Forelimb muscle (tissue), 1 donor: Measurements from ENCODE around the gene FCGR3A. TPM values are rescaled to one million over a fixed set of nuclear protein-coding genes. Genes with fewer than 3 reads are reported as not detected.
"Not testable (repeated sequence)": the region's sequence is repeated elsewhere in the genome, so short reads cannot be mapped to it uniquely, and the experiment has no call there.

Experiments used
- DNase-seq: peaks from one replicate; pipeline ENCODE4 v3.0.0-alpha.2; 2013; ENCODE audit warnings: low read depth
- polyA plus RNA-seq: library from polyadenylated mRNA; unstranded; fragments of 120-200 nt; gene quantifications from one replicate; pipeline ENCODE4 v1.2.1, GENCODE V29; 2013; ENCODE audit not compliant: insufficient read length

The FCGR3A gene
- 0.81 TPM for polyA plus RNA-seq

DNA sequence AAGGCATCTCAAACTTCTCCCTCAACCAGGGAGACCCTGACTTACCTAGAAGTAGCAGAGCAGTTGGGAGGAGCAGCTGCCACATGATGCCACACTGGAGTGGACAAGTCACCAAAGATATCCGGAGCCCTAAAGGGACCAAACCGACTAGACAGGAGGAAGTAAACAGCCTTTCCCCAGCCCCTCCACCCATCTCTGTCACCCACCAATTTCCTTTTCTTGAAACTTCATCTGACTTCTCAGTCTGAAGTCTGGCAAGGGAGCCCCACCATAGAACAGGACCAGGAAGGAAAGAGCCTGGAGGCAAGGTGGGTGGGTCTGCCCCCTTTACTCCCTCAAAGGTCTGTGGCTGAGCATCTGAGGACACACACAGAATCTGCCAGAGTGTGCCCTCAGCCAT, at the start of gene FCGR3A:
FCGR3A (minus strand) TSS at position 167 of the 400 bp plus-strand sequence; CDS start at position 85, 82 bp downstream.
- DNase-seq = no peak

GRCh38 chr1:161597077-161597476, 47.5 kb upstream of the FCGR3A start:
- DNase-seq = not testable (repeated sequence)

DNA sequence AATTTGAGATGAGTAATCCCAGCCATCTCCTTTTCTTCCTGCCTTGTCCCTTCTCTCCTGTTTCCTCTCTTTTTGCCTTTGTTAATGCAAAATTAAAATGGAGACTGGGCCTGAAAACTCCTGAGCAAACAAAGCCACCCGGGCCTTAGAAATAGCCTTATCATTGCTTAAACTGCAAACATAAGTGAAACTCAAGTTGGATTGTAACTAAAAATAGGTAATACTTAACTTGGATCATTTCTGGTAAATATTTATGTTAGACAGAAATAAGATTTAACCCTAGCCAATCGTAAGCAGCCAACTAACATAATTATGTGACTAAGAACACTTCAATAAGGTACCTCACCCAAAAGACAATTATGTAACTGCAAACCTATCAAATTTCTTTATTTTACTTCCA, 46.0 kb upstream of the FCGR3A start:
- DNase-seq = not testable (repeated sequence)

DNA sequence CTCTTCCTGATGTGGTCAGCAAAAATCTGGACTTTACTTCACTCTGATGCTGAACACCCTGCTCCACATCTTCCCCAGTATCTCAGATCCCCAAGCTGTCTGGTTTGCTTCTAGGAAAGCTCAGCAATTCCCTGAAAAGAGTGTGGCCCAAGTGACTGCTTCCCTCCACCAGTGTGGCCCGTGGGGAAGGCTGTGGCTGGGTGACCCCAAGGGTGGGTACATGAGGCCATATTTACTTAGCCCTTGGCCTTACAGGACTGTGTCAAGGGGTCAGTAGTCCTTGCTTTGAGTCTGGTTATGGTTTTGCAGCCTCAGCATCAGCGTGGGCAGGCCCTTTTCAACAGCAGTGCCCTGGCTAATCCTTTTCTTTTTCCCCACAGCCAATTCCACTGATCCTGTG, 45.6 kb upstream of the FCGR3A start:
- DNase-seq = not testable (repeated sequence)

GRCh38 chr1:161594269-161594984, 44.8 kb upstream of the FCGR3A start:
- not testable (repeated sequence) for DNase-seq

- DNase-seq = not testable (repeated sequence)
Observed at GRCh38 chr1:161593092-161593755, 43.6 kb upstream of the FCGR3A start.

- not testable (repeated sequence) for DNase-seq
Observed at GRCh38 chr1:161592586-161592985, 43.0 kb upstream of the FCGR3A start.

GRCh38 chr1:161589920-161590319, 40.3 kb upstream of the FCGR3A start:
- not testable (repeated sequence) for DNase-seq

GRCh38 chr1:161589365-161589764, 39.7 kb upstream of the FCGR3A start:
- not testable (repeated sequence) for DNase-seq

DNA sequence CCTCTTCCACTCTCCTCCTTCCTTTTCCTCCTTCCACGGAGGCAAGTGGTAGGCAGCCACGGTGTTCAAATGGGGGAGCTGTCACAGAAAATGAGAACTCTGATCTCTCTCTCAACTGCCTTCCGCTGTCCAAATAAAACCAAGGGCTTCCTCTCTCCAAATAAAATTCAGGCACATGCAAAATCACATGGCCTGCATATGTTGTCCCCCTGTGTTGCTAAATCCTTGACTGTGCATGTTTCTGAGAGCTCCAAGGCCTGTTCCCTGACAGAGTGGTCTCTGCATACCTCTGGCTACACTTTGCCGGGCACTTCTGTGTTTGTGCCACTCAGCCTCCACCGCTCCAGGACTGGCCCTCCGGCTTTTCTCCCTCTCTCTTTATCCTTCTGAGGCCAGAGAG, 39.0 kb upstream of the FCGR3A start:
- DNase-seq = not testable (repeated sequence)

- DNase-seq = not testable (repeated sequence)
Observed at GRCh38 chr1:161582882-161583281, 33.3 kb upstream of the FCGR3A start.

- not testable (repeated sequence) for DNase-seq
Observed at GRCh38 chr1:161580879-161581537, 31.4 kb upstream of the FCGR3A start.

- not testable (repeated sequence) for DNase-seq
Observed at GRCh38 chr1:161579856-161580507, 30.4 kb upstream of the FCGR3A start.

- not testable (repeated sequence) for DNase-seq
Observed at GRCh38 chr1:161576676-161577075, 27.1 kb upstream of the FCGR3A start.

DNA sequence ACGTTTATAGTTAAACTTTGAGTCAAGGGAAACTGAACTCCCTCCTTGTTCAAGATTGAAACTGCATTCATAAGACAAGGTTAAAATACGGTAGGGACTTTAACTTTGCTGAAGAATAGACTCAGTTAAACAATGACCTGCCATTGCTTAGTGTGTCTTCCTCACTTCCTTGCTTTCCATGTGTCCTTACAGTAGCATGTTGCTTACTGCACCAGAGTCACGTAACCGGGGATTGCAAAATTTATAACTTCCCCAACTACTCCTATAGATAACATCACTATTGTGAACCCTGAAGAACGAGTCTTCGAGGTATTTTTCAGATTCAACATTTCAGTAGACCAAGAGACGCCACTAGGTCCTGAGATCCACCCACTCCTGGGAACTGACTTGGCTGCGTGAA, 22.1 kb upstream of the FCGR3A start:
- not testable (repeated sequence) for DNase-seq

DNA sequence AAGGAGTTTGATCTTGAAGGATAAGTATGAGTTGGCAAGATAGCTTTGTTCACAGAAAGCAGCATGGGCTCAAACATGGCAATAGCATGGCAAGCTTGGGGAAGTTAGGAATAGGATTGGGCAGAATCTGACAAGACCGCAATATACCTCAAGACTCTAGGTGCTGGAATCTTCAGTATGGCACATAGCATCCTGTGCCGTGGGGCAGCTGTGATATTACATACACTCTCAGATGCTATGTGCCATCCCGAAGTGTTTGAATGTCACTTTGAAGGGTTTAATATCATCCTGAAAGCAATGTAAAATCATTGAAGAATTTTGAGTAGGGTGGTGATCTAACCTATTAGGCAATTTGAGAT, 17.0 kb upstream of the FCGR3A start:
- not testable (repeated sequence) for DNase-seq

DNA sequence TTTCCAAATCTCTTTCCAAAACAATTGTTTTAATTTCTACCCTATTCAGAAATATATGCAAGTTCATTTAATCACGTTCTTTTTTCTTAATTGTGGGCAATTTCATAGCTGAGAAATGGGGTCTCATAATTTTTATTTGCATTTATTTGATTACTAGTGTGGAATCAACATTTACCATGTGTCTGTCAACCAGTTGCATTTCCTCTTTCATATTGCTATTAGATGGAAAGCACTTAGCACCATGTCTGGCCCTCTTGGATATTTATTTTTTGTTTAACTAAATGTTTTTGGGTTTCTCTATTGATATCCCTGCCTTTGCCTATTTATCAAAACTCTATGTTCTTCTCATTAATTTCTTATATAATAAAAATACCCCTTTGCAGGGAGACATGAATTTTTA, 13.9 kb upstream of the FCGR3A start:
- not testable (repeated sequence) for DNase-seq

DNA sequence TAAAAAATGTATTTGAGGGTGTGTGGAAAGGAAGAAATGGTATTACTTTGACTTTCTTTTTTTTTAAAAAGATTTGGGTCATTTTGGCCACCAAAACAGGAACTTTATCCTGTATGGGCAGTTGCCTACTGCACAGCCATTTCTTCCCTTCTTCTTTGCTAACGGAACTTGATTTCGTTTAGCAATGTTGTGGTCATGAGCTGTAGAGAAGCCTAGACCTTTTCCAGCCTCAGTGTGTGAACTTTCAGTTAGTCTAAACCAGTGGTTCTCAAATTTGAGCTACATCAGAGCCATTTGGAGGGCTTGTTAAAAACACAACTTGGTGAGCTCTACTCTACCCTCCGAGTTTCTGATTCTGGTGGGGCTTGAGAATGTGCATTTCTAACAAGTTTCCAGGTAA, 12.8 kb upstream of the FCGR3A start:
- not testable (repeated sequence) for DNase-seq

DNA sequence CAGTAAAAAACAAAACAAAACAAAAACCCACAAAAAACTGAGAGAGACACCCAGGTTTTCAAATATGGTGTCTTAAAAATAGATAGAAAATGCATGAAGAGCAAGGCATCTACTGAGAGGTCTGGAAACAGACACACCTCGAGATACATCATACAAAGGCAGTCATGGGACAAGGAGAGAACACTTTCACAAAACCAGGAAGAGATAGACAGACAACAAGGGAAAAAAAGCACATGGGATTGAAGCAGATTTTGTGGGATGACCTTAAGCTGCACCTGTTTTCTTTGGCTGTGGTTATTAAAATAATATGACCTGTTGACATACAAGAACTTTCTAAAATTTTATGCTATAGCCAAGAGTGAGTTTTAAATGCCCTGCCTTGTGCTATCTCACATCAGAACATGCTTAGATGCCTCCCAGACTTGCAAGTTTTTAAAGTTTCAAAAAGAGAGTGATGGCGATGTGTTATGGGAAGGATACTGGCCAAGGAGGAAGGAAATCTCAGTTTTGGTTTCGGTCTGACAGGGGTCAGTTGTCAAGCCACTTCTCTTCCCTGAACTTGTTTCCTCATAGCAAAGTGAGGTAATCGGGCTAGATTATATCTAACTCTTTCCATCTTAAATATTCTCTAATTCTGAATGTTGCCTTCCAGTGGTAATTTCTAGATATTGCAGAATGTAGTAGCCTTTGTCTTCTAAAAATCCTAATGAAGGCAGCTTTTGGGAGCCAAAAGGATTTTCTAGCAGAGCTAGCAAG, 11.5 kb upstream of the FCGR3A start:
- DNase-seq = peak; percentile 57

DNA sequence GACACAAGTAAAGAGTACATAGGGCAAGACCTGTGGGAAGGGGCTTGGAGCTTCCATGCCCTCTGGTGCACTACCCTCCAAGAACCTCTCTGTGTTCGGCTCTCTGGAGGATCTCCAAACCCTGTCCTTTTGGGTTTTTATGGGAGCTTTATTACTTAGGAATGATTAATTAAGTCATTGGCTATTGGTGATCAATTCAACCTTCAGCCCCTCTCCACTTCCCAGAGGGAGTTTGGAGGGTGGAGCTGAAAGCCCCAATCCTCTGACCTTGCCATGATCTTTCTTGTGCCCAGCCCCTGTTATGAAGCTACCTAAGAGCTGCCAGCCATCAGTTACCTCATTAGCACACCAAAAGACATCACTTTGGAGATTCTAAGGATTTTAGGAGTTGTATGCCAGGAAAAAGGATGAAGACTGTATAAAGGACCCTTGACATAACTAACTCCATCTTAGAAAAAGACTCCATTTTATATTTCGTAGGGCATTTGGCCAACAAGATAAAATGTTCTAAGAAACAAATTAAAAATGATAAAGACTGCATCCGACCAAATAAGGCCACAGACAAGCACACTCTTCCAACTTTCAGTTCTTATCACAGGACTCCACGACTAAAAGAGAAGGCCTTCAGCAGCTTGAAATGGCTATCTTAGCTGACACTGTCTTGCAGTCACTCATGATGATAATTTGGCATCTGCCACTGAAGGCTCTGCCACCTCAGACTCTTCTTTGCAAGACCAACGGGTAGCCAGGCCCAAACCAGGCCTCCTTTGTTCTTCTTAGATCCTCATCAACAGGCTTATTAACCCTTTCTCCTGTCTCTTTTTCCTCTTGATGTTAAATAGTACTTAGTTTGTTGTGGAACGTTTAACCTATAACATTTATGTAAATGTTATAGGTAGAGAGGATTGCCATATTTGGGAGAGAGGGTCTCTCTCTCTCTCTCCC, 8.2 kb upstream of the FCGR3A start:
- not testable (repeated sequence) for DNase-seq
